Mononuclear cell (primary cell): ENCODE data around the gene KRT17. TPM values are rescaled to one million over a fixed set of nuclear protein-coding genes. Genes with fewer than 3 reads are reported as not detected.

Experiments
- H3K27me3 ChIP-seq: 2 replicates; pipeline ENCODE4 v1.6.0; 2011; ENCODE audit warnings: low read length, control low read depth; ENCODE audit not compliant: insufficient read depth
- H3K4me1 ChIP-seq: 2 replicates; pipeline ENCODE4 v1.5.1; 2011; ENCODE audit warnings: mild to moderate bottlenecking, low read length, control low read depth; ENCODE audit not compliant: insufficient read depth
- H3K4me3 ChIP-seq: 2 replicates; pipeline ENCODE4 v1.5.1; 2011; ENCODE audit warnings: mild to moderate bottlenecking, low read length, moderate library complexity
- H3K9me3 ChIP-seq: 2 replicates; pipeline ENCODE4 v1.5.1; 2011; ENCODE audit warnings: low read depth, mild to moderate bottlenecking, control low read depth, low read length
- total RNA-seq: library from RNA; depleted of rRNA; stranded (reverse); fragments of >200 nt; gene quantifications from one replicate; pipeline ENCODE4 v1.2.3, GENCODE V29; 2012

KRT17 gene
- total RNA-seq, 1 donor, result 0.42 TPM

- Histone ChIP-seq H3K27me3 (no peaks in the 10 kb centered on the region), H3K4me3 (no peak overlapping the region), H3K4me1 (no peaks in the 10 kb centered on the region), H3K9me3 (no peaks in the 10 kb centered on the region)
Measured at GRCh38 chr17:41657176-41657754, 32.9 kb upstream of the KRT17 start.

DNA sequence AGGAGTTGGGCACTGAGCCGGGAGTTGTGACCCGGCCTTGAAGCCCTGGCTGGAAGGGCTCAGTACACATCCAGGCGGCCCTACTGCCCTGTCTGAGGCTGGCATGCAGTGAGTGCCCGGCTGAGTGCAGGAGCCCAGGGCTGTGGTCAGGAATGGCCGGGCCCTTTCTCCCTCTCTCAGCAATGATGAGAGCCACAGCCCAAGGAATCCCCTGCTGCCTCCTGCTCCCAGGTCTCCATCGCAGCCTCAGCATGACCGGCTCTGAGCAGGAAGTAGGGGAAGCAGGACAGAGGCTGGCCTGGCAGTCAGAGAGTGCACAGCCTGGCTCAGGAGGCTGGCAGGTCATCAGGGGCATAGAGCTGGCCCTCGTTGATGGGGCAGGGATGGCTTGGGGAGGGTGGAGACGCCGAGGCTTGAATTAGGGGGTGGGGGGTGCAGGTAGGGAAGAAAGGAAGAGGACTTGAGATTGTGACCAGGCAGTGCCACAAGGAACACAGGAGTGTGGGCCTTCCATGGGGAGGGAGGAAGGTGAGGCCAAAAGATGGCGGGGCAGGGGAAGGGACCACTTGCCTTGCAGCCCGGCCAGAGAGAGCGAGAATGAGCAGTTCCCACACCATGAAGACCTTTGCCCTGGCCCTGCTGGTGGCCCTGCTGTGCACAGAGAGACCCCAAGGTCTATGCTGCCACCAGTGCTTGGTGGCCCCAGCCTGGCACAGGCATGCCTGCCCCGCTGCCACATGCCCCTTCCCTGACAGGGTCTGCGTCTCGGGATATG, 32.1 kb upstream of the KRT17 start:
- Histone ChIP-seq H3K9me3 (no peaks in the 10 kb centered on the region), H3K4me1 (no peaks in the 10 kb centered on the region), H3K4me3 (no peak overlapping the region), H3K27me3 (no peaks in the 10 kb centered on the region)

- Histone ChIP-seq H3K27me3 (no peaks in the 10 kb centered on the region), H3K4me3 (no peak overlapping the region), H3K4me1 (no peaks in the 10 kb centered on the region), H3K9me3 (no peaks in the 10 kb centered on the region)
Measured at GRCh38 chr17:41655611-41656111, 31.3 kb upstream of the KRT17 start.

- Histone ChIP-seq H3K27me3 (no peaks in the 10 kb centered on the region), H3K9me3 (no peaks in the 10 kb centered on the region), H3K4me3 (no peak overlapping the region), H3K4me1 (no peaks in the 10 kb centered on the region)
Measured at GRCh38 chr17:41654678-41655607, 30.6 kb upstream of the KRT17 start.

DNA sequence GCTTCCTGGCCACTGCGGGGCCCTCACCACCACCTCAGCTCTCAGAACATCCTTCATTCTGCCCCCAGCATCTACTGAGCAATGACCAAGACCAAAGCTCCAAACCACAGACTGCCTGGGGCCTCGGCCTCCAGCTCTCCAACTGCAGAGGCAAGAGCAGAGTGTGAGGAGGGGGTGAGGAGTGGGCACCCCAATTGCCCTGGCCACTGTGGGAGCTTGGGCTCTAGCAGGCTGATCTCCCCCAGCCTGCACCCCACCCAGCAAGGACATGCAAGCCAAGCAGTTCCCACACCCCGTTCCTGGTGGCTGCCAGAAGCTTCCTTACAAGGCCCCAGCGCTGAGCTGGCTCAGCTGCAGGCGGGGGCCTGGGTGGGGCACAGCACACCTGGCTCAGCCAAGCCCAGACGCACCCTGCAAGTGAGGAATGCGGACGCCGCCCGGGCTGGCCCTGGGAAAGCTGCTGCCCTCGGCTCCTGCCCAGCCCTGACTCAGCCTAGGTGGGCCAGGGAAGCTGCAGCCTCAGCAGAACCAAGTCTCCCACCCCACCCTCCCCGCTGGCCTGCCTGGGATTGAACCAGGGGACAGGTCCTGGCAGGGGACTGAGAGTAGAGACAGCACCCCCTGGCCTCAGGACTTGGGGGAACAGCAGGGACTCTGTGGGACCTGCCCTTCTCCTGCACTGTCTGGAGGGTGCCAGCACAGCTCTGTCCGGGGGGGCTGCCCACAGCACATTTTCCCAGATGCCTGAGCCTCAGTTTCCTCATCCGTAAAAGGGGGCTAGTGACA, 29.7 kb upstream of the KRT17 start:
- H3K9me3 ChIP-seq, result no peaks in the 10 kb centered on the region
- no peak overlapping the region for H3K4me3 ChIP-seq
- no peaks in the 10 kb centered on the region for H3K4me1 ChIP-seq
- H3K27me3 ChIP-seq, result no peaks in the 10 kb centered on the region

DNA sequence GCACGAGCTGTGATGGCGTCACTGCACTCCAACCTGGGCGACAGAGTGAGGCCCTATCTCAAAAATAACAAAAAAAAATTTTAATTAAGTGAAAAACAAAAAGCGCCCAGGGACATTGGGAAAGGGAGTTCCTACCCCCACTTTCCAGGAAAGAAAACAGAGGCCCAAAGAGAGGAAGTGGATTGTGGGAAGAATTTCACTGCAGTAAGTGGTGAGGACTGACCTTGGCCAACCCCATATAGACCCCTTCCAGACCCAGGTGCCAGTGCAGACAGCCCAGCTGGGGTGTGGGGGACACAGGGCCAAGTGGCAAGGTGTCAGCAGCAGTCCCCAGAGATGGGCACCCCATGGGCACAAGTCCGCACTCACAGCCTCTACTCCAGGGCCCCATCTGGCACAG, 29.0 kb upstream of the KRT17 start:
- Histone ChIP-seq H3K4me1 (peaks cover 5% of the 10 kb centered on the region), H3K27me3 (no peaks in the 10 kb centered on the region), H3K4me3 (no peak overlapping the region), H3K9me3 (no peaks in the 10 kb centered on the region)

DNA sequence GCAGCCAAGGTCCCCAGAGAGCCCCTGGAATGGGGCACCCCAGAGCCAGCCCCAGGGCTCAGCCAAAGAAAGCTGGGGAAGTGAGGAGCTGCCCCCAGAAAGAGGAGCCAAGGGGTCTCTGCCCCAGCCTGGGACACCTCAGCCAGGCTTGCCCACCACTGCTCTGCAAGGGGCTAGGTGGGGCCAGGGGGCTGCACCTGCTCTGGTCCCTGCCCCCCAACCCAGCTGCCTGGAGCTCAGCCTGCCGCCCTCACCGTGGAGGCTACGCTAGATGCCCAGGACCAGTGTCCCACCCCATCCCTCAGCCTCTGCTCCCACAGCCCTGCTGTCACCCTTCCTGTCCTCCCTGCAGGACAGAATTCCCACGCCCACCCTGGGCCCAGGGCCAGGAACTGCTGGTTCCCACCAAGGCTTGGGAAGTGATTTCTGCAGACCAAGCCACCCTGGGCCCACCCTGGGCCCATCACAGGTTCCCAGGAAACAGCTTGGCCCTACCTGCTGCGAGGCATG, 28.1 kb upstream of the KRT17 start:
- no peaks in the 10 kb centered on the region for H3K9me3 ChIP-seq
- H3K4me1 ChIP-seq, result peaks cover 14% of the 10 kb centered on the region
- H3K4me3 ChIP-seq, result no peak overlapping the region
- H3K27me3 ChIP-seq, result no peaks in the 10 kb centered on the region

- Histone ChIP-seq H3K4me1 (peaks cover 14% of the 10 kb centered on the region), H3K27me3 (no peaks in the 10 kb centered on the region), H3K4me3 (no peak overlapping the region), H3K9me3 (no peaks in the 10 kb centered on the region)
Measured at GRCh38 chr17:41651625-41652460, 27.5 kb upstream of the KRT17 start.

DNA sequence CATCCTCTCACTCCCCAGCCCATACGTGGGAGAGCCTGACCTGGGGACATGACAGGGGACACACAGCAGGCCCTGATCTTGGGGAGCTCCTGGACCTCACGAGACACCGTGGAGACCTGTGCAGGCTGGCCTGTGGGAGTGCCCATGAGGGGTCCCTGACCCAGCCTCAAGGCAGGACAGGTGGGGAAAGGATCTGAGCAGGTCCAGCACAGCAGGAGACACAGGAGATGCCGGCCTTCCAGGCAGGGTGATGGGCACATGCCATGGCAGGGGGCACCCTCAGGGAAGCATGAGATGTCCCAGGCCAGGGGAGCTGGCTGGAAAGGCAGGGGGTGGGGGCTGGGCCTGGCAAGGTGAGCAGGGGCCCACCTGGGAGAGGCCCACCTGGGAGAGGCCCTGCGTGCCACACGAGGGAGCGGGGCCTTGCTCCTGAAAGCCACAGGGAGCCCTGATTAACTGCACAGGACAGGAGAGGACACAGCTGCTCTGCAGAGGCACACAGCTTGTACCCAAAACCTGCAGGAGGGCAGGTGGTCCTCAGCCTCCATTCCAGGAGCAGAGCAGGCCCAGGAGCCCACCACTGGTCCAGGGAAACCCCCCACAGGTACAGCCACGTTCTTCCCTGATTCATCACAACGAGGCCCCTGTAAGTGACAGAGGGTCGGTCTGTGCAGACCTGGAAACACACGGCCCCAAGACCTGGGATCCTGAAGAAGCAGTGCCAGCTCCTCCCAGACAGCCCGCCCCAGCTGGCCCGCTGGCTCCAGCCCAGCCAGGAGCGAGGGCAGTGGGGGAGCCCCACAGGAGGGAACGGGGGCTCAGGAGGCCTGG, 26.6 kb upstream of the KRT17 start:
- Histone ChIP-seq H3K9me3 (no peaks in the 10 kb centered on the region), H3K4me3 (no peak overlapping the region), H3K27me3 (no peaks in the 10 kb centered on the region), H3K4me1 (peaks cover 16% of the 10 kb centered on the region)

GRCh38 chr17:41649923-41650519, 25.6 kb upstream of the KRT17 start:
- peaks cover 26% of the 10 kb centered on the region for H3K4me1 ChIP-seq
- no peaks in the 10 kb centered on the region for H3K9me3 ChIP-seq
- H3K4me3 ChIP-seq, result no peak overlapping the region
- H3K27me3 ChIP-seq, result no peaks in the 10 kb centered on the region

DNA sequence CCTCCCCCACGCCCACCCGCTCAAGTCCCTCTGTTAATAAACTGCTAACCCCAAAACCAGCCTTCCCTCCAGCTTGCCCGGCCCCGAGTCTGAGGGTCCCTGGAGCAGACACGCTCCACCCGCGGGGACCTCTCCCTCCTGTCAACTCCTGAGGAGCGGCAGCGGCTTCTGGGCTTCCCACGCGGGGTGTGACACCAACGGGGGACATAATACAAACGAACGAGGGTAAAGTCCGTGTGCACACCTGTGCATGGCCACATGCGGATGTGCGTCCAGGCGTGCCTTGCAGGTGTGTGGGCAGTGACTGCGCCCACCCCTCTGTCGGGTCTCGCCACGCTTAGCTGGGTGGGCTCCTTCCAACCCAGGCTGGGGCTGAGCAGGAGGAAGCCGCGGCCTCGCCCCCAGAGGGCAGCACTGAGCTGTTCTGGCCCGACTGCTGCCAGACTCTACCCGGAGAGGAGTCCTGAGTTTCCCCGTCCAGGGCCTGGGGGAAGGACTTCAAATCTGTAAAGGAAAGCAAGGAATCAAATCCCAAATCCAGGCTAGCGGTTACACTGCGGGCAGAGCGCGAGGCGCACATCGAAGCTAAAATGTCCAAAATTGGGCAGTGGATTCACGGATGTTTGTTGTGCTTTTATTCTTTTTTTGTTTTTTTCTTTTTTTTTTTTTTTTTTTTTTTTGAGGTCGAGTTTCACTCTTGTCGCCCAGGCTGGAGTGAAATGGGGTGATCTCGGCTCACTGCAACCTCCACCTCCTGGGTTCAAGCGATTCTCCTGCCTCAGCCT, 24.2 kb upstream of the KRT17 start:
- H3K27me3 ChIP-seq, result no peaks in the 10 kb centered on the region
- H3K9me3 ChIP-seq, result no peaks in the 10 kb centered on the region
- peaks cover 29% of the 10 kb centered on the region for H3K4me1 ChIP-seq
- peak overlapping the region; percentile 16 for H3K4me3 ChIP-seq

DNA sequence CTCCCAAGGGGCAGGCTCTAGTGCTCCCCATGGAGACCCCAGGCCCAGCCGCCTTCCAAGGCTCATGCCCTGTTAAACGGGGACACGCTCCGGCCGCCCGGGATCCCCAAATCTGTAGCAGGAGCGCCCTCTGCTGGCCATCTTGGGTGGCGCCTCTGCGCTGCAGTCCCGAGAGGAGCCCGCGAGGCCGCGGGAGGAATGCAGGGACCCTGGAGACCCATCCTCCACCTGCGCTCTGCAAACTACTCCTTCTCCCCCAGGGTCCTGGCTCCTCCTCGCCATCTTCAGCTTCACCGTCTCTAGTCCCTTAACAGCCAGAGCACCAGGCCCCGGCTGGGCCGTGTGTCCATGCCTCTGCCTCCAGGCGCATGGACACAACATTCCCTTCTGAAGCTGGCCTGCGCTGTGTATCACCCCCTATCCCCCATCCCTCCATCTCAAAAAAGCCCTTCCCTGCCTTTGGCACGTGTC, 23.6 kb upstream of the KRT17 start:
- H3K4me1 ChIP-seq, result peaks cover 29% of the 10 kb centered on the region
- H3K4me3 ChIP-seq, result no peak overlapping the region
- H3K9me3 ChIP-seq, result no peaks in the 10 kb centered on the region
- H3K27me3 ChIP-seq, result no peaks in the 10 kb centered on the region
